Panc1 (cell line): ENCODE data around the gene KCNQ1. TPM values are rescaled to one million over a fixed set of nuclear protein-coding genes. Genes with fewer than 3 reads are reported as not detected.

Experiments
- ATAC-seq: fragments of 200-7000 bp; cut with Tn5 transposase; 2 replicates; pipeline ENCODE4 v1.9.1; 2020; ENCODE audit warnings: mild to moderate bottlenecking, moderate library complexity
- BruUV-seq: library from RNA; stranded (reverse); fragments of 400-500 nt; replicated peaks from 2 replicates; lab custom pipeline; 2021; lab: Mats Ljungman, UMichigan
- CTCF ChIA-PET: fragments of 300-600 bp; sonication (Branson Sonifier 250); formaldehyde crosslinking; loops from one replicate; lab custom pipeline; 2022; ENCODE audit warnings: antibody characterized with exemption; lab: Charles Lee
- POLR2A ChIA-PET: fragments of 300-600 bp; sonication (Branson Sonifier 250); formaldehyde crosslinking; loops from one replicate; lab custom pipeline; 2022; ENCODE audit warnings: antibody characterized with exemption; lab: Charles Lee
- DNase-seq: peaks from one replicate; pipeline ENCODE4 v3.0.0-alpha.2; 2010; ENCODE audit warnings: low read depth, low spot score
- H3K27ac ChIP-seq: 2 replicates; pipeline ENCODE4 v1.5.1; 2011; ENCODE audit warnings: mild to moderate bottlenecking, low read length, inconsistent platforms
- H3K27me3 ChIP-seq: fragments of 200-500 bp; sonication (Bioruptor generic); 2 replicates; pipeline ENCODE4 v1.6.0; 2014; ENCODE audit warnings: low read length, inconsistent platforms; ENCODE audit not compliant: control insufficient read depth, insufficient read depth
- H3K36me3 ChIP-seq: fragments of 200-500 bp; sonication (Bioruptor generic); 2 replicates; pipeline ENCODE4 v1.5.1; 2014; ENCODE audit warnings: inconsistent platforms, mild to moderate bottlenecking, low read length, moderate library complexity; ENCODE audit not compliant: control insufficient read depth, insufficient read depth
- H3K4me1 ChIP-seq: 2 replicates; pipeline ENCODE4 v1.5.1; 2011; ENCODE audit warnings: inconsistent platforms, mild to moderate bottlenecking, low read length, moderate library complexity; ENCODE audit not compliant: control insufficient read depth, insufficient read depth
- H3K4me3 ChIP-seq, 2 experiments: 2 replicates each; pipeline ENCODE4 v1.5.1; 2011 to 2012; ENCODE audit warnings: low read depth in 2 of 2, low read length in 2 of 2, mild to moderate bottlenecking in 2 of 2, inconsistent platforms in 1 of 2, moderate library complexity in 1 of 2
- H3K9me3 ChIP-seq: fragments of 200-500 bp; sonication (Bioruptor generic); 2 replicates; pipeline ENCODE4 v1.5.1; 2014; ENCODE audit warnings: low read depth, mild to moderate bottlenecking, inconsistent platforms, low read length, moderate library complexity; ENCODE audit not compliant: control insufficient read depth, insufficient read depth
- CTCF ChIP-seq: fragments of 450-650 bp; IDR thresholded peaks from 2 replicates; pipeline ENCODE4 v1.5.1; 2017; ENCODE audit warnings: mild to moderate bottlenecking
- POLR2AphosphoS5 ChIP-seq: IDR thresholded peaks from 2 replicates; pipeline ENCODE4 v1.6.1; 2012; ENCODE audit warnings: mild to moderate bottlenecking, low read depth, low read length, moderate library complexity
- REST ChIP-seq, 2 experiments: IDR thresholded peaks; 2 replicates each; pipeline ENCODE4 v1.6.1; 2011 to 2012; ENCODE audit warnings: low read depth in 2 of 2, control low read depth in 1 of 2, low read length in 1 of 2, mild to moderate bottlenecking in 1 of 2, moderate library complexity in 1 of 2; ENCODE audit not compliant: insufficient read depth in 1 of 2
- SIN3A ChIP-seq: IDR thresholded peaks from 2 replicates; pipeline ENCODE4 v1.6.1; 2012; ENCODE audit warnings: low read depth, mild to moderate bottlenecking, low read length, moderate library complexity, borderline replicate concordance; ENCODE audit not compliant: insufficient read depth
- TCF7L2 ChIP-seq: IDR thresholded peaks from 2 replicates; pipeline ENCODE4 v1.6.1; 2011; ENCODE audit warnings: mild to moderate bottlenecking, low read depth, low read length, inconsistent platforms
- in situ Hi-C: cut with HindIII; loops from 2 replicates; pipeline ENCODE4 v1.10.0; 2016; ENCODE audit warnings: low sequenced_read_pairs, low pct_unique_long_range_greater_than_20kb
- intact Hi-C: fragments of 100-400 bp; cut with micrococcal nuclease; formaldehyde crosslinking; loops from one replicate; pipeline ENCODE4 v1.10.0; 2022; ENCODE audit not compliant: unreplicated experiment
- total RNA-seq: library from RNA; stranded (reverse); gene quantifications from one replicate; pipeline ENCODE4 v1.2.1, GENCODE V29; 2021; ENCODE audit not compliant: unreplicated experiment

KCNQ1 gene
- total RNA-seq, 1 experiment from 2014 or later, result 1.0 TPM

GRCh38 chr11:2801711-2802388, 357.0 kb downstream of the KCNQ1 start:
- no peak overlapping the region for H3K4me3 ChIP-seq
- no peaks in the 10 kb centered on the region for H3K27me3 ChIP-seq
- POLR2A ChIA-PET, result no interaction called here
- TF ChIP-seq REST (IDR thresholded peaks at IDR 0.05; ENCODE audit: insufficient read depth in 1 of 2, low read depth in 2 of 2, low read length in 1 of 2) (no peak), CTCF (no peak), TCF7L2 (no peak), SIN3A (no peak), POLR2AphosphoS5 (no peak)
- H3K4me1 ChIP-seq, result peaks cover 8% of the 10 kb centered on the region; the same call in 1 of the 2 replicates
- DNase-seq (no peak), ATAC-seq (no peak)
- BruUV-seq, result no TSS peak
- H3K36me3 ChIP-seq, result no peaks in the 10 kb centered on the region
- CTCF ChIA-PET, result no interaction called here
- H3K9me3 ChIP-seq, result no peaks in the 10 kb centered on the region
- in situ Hi-C loops, result no loop called here
- intact Hi-C loops, result no loop called here
- no peak overlapping the region for H3K27ac ChIP-seq

- ChIA-PET POLR2A (no interaction called here), CTCF (interaction anchor here (0.9 kb wide), 1 partner anchor 9 kb away, joined by 5 read pairs; no protein-coding TSS in a partner anchor)
- in situ Hi-C loops (no loop called here), intact Hi-C loops (no loop called here)
- Histone ChIP-seq H3K4me1 (peaks cover 8% of the 10 kb centered on the region; the same call in 1 of the 2 replicates), H3K36me3 (no peaks in the 10 kb centered on the region), H3K9me3 (no peaks in the 10 kb centered on the region), H3K27ac (no peak overlapping the region), H3K27me3 (no peaks in the 10 kb centered on the region), H3K4me3 (no peak overlapping the region)
- BruUV-seq, result no TSS peak
- ATAC-seq (no peak), DNase-seq (no peak)
- no peak for TF ChIP-seq SIN3A
- TF ChIP-seq TCF7L2, result no peak
- no peak for TF ChIP-seq CTCF
- no peak for TF ChIP-seq REST (IDR thresholded peaks at IDR 0.05; ENCODE audit: insufficient read depth in 1 of 2, low read depth in 2 of 2, low read length in 1 of 2)
- TF ChIP-seq POLR2AphosphoS5, result no peak
Observed at GRCh38 chr11:2802389-2803185, 357.8 kb downstream of the KCNQ1 start.
